Stomach (tissue), 9 donors: Measurements from ENCODE around the gene PDZK1IP1. TPM values are rescaled to one million over a fixed set of nuclear protein-coding genes. Genes with fewer than 3 reads are reported as not detected.
"Not testable (repeated sequence)": the region's sequence is repeated elsewhere in the genome, so short reads cannot be mapped to it uniquely, and the experiment has no call there.

Source experiments
- DNase-seq, 2 donors: peaks; one replicate each; pipeline versions ENCODE4 v3.0.0 to v3.0.0-alpha.2; 2013 to 2019
- H3K27ac ChIP-seq, 5 donors: fragments of 200-600 bp in 4 of 5; sonication (generic) in 4 of 5; one replicate each; pipeline ENCODE4 v1.5.1; 2013 to 2019; ENCODE audit warnings: mild to moderate bottlenecking in 1 of 5, moderate library complexity in 1 of 5
- H3K27me3 ChIP-seq, 3 donors: fragments of 200-600 bp; sonication (generic); one replicate each; pipeline ENCODE4 v1.5.1; 2017 to 2019; ENCODE audit warnings: mixed run types in 1 of 3
- H3K36me3 ChIP-seq, 4 donors: fragments of 200-600 bp; sonication (generic); 1 replicate in 3 of 4; 2 replicates in 1 of 4; pipeline ENCODE4 v1.5.1; 2016 to 2019
- H3K4me1 ChIP-seq, 4 donors: fragments of 200-600 bp; sonication (generic); one replicate each; pipeline ENCODE4 v1.5.1; 2016 to 2019
- H3K4me3 ChIP-seq, 4 donors: fragments of 200-600 bp; sonication (generic) in 3 of 4; one replicate each; pipeline ENCODE4 v1.5.1; 2016 to 2019; ENCODE audit warnings: mild to moderate bottlenecking in 1 of 4
- H3K9me3 ChIP-seq, 4 donors: fragments of 200-600 bp; sonication (generic); one replicate each; pipeline ENCODE4 v1.5.1; 2016 to 2019
- EP300 ChIP-seq: sonication (generic); formaldehyde crosslinking; IDR thresholded peaks from one replicate; pipeline ENCODE4 v1.6.1; 2017; ENCODE audit warnings: antibody characterized with exemption
- POLR2A ChIP-seq, 4 donors: fragments of 450-650 bp; IDR thresholded peaks; one replicate each; pipeline ENCODE4 v1.6.1; 2016; ENCODE audit warnings: antibody characterized with exemption in 4 of 4, control low read depth in 2 of 4, mild to moderate bottlenecking in 1 of 4, moderate library complexity in 1 of 4
- POLR2AphosphoS5 ChIP-seq, 3 donors: sonication (generic); formaldehyde crosslinking; IDR thresholded peaks; one replicate each; pipeline ENCODE4 v1.6.1; 2016; ENCODE audit warnings: antibody characterized with exemption in 3 of 3
- WGBS, 5 donors: extraction: QIAGEN DNeasy Blood & Tissue Kit in 3 of 5; methylation state at CpG; one replicate each; pipeline versions ENCODE4 v1.1.5 to v1.1.7; 2013 to 2018; 5-methylcytosine and 5-hydroxymethylcytosine counted together
- intact Hi-C: fragments of 100-400 bp; cut with DNase I; formaldehyde crosslinking; loops from one replicate; pipeline ENCODE4 v1.15.1; 2023; ENCODE audit warnings: low total_unique reads
- polyA plus RNA-seq, 3 donors: library from polyadenylated mRNA; stranded (reverse); fragments of 200-250 nt; gene quantifications; one replicate each; pipeline ENCODE4 v1.2.3, GENCODE V29; 2013
- total RNA-seq, 5 donors: library from RNA; depleted of rRNA; stranded (reverse); fragments of >200 nt; gene quantifications; one replicate each; pipeline versions ENCODE4 v1.1.0 to v1.2.3, GENCODE V29; 2014 to 2016
- TF ChIP-seq, protein P1 (sequence below), 7 experiments: fragments of 450-650 bp in 4 of 7; fragments of 200-600 bp in 3 of 7; sonication (generic) in 3 of 7; IDR thresholded peaks; one replicate each; pipeline ENCODE4 v1.5.1; 2016 to 2019; ENCODE audit warnings: antibody characterized with exemption in 7 of 7, control low read depth in 2 of 7, mild to moderate bottlenecking in 1 of 7
- donor health status: healthy with polysubstance abuse.
- donor health status: Bipolar disorder and iron deficiency.
- donor health status: healthy.

The PDZK1IP1 gene
- total and polyA plus RNA-seq, 8 donors, result 0.87 to 292 (median 130) TPM; not detected in 1

DNA sequence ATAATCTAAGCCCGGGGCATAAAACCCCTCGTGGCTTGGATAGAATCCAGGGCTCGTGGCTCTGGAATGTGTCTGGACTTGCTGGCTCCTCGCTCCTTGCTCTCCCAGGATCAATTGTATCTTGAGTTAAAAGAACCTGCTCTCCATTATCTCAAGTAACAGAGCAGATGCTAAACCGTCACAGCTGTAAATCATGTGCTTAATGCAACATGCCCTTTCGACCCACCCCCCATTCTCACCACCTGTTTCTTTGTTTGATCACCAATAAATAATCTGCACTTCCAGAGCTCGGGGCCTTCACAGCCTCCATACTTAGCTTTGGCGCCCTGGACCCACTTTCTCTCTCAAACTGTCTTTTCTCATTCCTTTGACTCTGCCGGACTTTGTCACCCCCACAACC, 40.7 kb downstream of the PDZK1IP1 start:
- intact Hi-C loops, H3K36me3 ChIP-seq, H3K9me3 ChIP-seq, DNase-seq, H3K4me3 ChIP-seq, H3K27ac ChIP-seq, H3K4me1 ChIP-seq: not testable (repeated sequence)
- peaks cover 0 to 20% (median 0%) of the 10 kb centered on the region in 3 donors for H3K27me3 ChIP-seq
- WGBS, 5 donors, result 31 to 45% (median 44%) methylated on average over 8 to 9 of the region's 9 CpGs

DNA sequence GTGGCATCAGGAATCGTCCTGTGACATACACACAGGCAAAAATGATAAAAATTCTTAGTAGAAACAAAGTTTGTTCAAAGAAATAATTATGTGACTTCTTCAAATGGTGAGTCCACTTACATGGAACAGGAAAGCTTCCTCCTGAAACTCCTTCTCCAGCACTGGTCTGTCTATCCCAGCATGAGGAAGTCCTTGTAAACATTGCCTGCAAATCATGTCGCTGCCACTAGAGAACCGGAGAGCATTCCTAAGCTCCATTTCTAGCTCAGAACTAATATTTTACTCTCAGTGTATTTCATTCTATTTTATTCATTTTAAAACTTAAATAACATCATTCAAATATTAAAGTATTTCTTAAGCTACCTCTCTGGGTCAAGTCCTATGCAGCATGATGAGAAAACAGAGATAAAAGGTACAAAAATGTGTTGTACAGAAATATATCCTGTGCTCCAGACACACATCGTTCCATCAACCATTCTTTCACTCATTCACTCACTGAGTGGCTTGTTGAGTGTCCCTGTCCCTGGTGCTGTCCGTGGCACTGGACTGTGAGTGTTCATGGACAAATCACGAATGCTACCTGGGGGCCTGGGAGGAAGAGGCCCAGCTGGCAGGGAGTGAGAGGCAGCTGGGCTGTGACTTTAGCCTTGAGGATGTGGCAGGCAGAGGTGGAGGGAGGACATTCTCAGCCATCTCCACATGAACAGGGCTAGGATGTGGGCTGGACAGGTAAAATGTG, 42.6 kb downstream of the PDZK1IP1 start:
- H3K27me3 ChIP-seq, result peaks cover 0 to 13% (median 0%) of the 10 kb centered on the region in 3 donors
- WGBS, 5 donors, result 38 to 58% (median 49%) methylated on average over 6 of the region's 6 CpGs
- no peaks in the 10 kb centered on the region for H3K9me3 ChIP-seq
- no peak for TF ChIP-seq EP300
- no peak for TF ChIP-seq POLR2AphosphoS5 (IDR thresholded peaks at IDR 0.05)
- TF ChIP-seq POLR2A (IDR thresholded peaks at IDR 0.05), result no peak
- TF ChIP-seq, protein P1, sequence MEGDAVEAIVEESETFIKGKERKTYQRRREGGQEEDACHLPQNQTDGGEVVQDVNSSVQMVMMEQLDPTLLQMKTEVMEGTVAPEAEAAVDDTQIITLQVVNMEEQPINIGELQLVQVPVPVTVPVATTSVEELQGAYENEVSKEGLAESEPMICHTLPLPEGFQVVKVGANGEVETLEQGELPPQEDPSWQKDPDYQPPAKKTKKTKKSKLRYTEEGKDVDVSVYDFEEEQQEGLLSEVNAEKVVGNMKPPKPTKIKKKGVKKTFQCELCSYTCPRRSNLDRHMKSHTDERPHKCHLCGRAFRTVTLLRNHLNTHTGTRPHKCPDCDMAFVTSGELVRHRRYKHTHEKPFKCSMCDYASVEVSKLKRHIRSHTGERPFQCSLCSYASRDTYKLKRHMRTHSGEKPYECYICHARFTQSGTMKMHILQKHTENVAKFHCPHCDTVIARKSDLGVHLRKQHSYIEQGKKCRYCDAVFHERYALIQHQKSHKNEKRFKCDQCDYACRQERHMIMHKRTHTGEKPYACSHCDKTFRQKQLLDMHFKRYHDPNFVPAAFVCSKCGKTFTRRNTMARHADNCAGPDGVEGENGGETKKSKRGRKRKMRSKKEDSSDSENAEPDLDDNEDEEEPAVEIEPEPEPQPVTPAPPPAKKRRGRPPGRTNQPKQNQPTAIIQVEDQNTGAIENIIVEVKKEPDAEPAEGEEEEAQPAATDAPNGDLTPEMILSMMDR (IDR thresholded peaks at IDR 0.05), result no peak
- H3K36me3 ChIP-seq, result no peaks in the 10 kb centered on the region
- H3K27ac ChIP-seq, result no peak overlapping the region
- H3K4me3 ChIP-seq, result no peak overlapping the region
- no peak for DNase-seq
- intact Hi-C loops, result no loop called here
- no peaks in the 10 kb centered on the region for H3K4me1 ChIP-seq

- H3K27ac ChIP-seq, H3K4me3 ChIP-seq, H3K36me3 ChIP-seq, DNase-seq, H3K4me1 ChIP-seq, intact Hi-C loops, H3K9me3 ChIP-seq: not testable (repeated sequence)
- WGBS, 5 donors, result 0 to 60% (median 42%) methylated on average over 1 of the region's 1 CpG
- peaks cover 0 to 11% (median 0%) of the 10 kb centered on the region in 3 donors for H3K27me3 ChIP-seq
Measured at GRCh38 chr1:47146495-47146894, 43.3 kb downstream of the PDZK1IP1 start.

- WGBS, 5 donors, result 50 to 65% (median 57%) methylated on average over 5 to 6 of the region's 6 CpGs
- DNase-seq, intact Hi-C loops, H3K27ac ChIP-seq, H3K4me1 ChIP-seq, H3K9me3 ChIP-seq, H3K27me3 ChIP-seq, H3K4me3 ChIP-seq, H3K36me3 ChIP-seq: not testable (repeated sequence)
Measured at GRCh38 chr1:47143654-47144053, 46.2 kb downstream of the PDZK1IP1 start.

- H3K4me1 ChIP-seq, H3K4me3 ChIP-seq, H3K36me3 ChIP-seq, H3K27ac ChIP-seq, intact Hi-C loops, DNase-seq, H3K9me3 ChIP-seq: not testable (repeated sequence)
- peaks cover 0 to 13% (median 0%) of the 10 kb centered on the region in 3 donors for H3K27me3 ChIP-seq
- 70 to 78% (median 75%) methylated on average over 3 of the region's 3 CpGs for WGBS, 5 donors
Measured at GRCh38 chr1:47140358-47140757, 49.5 kb downstream of the PDZK1IP1 start.

GRCh38 chr1:47137925-47138615, 51.8 kb downstream of the PDZK1IP1 start:
- no peaks in the 10 kb centered on the region for H3K4me1 ChIP-seq
- no peak for TF ChIP-seq POLR2AphosphoS5 (IDR thresholded peaks at IDR 0.05)
- TF ChIP-seq, protein P1 (IDR thresholded peaks at IDR 0.05), result no peak
- TF ChIP-seq POLR2A (IDR thresholded peaks at IDR 0.05), result no peak
- no peak for TF ChIP-seq EP300
- H3K36me3 ChIP-seq, result no peaks in the 10 kb centered on the region
- DNase-seq, result no peak
- intact Hi-C loops, result no loop called here
- H3K27ac ChIP-seq, result no peak overlapping the region
- peaks cover 0 to 6% (median 0%) of the 10 kb centered on the region in 4 donors for H3K9me3 ChIP-seq
- no peak overlapping the region for H3K4me3 ChIP-seq
- H3K27me3 ChIP-seq, result peaks cover 0 to 13% (median 0%) of the 10 kb centered on the region in 3 donors
- WGBS, 5 donors, result 81 to 93% (median 87%) methylated on average over 4 to 5 of the region's 5 CpGs
